ENCODE measurements around the gene SGPP2.
"Not testable (repeated sequence)": the region's sequence is repeated elsewhere in the genome, so short reads cannot be mapped to it uniquely, and the experiment has no call there.

SGPP2 gene

GRCh38 chr2:222584589-222584988, 160.2 kb downstream of the SGPP2 start:
- not testable (repeated sequence) for DNase-seq

DNA sequence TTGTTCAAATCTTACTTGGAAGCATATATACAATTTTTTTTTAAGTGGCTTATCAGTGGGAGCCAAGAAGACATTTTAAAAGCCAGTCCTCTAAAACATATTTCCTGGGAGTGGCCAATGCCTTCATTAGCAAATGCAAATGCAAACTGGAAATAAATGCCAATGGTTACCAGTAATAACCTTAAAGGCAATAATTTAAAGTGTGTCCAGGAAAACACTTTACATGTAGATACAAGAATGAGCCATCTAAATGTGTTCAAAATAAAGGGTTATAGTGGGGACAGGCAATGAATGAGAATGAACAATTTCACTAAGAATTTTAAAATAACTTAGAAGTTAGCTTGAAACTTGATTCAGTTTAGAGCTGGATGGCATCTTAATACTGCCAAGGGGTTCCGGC, 167.3 kb downstream of the SGPP2 start:
- DNase-seq = no peak

GRCh38 chr2:222592176-222592575, 167.8 kb downstream of the SGPP2 start:
- no peak for DNase-seq

DNA sequence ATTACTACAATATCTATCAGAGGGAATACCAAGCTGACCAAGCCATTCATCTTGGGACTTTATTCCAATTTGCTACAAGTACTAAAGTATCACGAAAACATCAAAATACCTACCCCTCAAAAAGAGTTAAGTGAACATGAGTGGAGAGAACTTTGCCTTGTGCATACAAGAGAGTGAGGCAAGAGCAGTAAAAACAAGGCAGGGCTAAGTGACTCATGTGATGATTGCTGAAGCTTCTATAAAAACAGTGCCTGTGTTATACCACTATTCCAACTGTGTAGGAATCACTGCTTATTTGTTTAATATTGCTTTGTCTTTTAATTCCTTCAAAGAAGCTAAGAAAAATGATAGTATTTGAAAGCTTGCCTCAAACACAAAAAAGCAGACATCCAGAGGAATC, 170.3 kb downstream of the SGPP2 start:
- DNase-seq = no peak

DNA sequence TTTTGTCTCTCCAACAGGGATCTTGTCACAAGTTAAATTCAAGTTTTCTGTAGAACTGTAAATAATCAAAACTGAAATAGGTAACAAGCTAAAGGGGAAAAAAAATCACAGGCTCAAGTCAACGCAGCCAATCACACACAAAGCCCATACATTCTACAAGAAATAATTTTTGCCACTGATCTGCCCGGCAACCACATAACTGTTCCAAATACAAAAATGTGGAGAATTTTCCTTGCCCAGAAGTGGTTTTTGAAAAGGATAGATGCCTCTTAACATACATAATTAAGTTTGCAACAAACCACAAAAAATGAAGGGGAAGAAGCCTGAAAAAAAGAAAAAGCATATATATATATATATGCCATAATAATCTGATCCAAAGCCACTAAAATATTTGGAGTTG, 171.2 kb downstream of the SGPP2 start:
- DNase-seq = no peak

DNA sequence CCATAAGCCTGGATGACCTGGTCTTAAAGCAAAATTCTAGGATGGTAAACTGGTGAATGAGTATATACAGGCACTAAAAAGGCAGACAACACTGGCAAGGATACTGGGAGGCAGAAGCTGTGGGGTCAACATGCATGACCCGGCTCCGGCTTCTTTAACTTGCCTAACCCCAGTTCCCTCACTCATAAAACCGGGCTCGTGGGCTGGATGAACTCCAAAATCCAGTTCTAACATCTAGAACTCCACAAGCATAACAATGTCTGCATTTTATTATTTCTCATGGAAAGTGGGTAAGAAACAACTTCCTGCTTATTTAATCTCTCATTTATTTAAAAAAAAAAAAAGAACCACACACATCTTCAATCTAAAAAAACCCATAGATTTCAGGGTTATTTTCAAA, 174.3 kb downstream of the SGPP2 start:
- no peak for DNase-seq

DNA sequence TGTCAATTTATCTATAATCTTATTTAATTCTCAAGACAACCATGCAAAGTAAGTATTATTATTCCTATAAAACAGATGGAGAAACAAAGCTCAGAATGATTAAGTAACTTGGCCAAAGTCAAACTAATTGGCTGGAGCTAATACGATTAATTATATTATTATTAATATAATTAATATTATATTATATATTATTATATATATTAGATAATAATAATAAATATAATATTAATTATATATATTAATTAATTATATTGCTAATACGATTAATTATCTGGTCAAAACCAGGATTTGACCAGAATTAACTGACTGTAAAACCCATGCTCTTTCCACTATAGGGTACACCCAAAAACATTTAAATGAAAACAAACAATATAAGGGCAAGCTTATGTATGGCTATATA, 179.2 kb downstream of the SGPP2 start:
- DNase-seq = no peak

DNA sequence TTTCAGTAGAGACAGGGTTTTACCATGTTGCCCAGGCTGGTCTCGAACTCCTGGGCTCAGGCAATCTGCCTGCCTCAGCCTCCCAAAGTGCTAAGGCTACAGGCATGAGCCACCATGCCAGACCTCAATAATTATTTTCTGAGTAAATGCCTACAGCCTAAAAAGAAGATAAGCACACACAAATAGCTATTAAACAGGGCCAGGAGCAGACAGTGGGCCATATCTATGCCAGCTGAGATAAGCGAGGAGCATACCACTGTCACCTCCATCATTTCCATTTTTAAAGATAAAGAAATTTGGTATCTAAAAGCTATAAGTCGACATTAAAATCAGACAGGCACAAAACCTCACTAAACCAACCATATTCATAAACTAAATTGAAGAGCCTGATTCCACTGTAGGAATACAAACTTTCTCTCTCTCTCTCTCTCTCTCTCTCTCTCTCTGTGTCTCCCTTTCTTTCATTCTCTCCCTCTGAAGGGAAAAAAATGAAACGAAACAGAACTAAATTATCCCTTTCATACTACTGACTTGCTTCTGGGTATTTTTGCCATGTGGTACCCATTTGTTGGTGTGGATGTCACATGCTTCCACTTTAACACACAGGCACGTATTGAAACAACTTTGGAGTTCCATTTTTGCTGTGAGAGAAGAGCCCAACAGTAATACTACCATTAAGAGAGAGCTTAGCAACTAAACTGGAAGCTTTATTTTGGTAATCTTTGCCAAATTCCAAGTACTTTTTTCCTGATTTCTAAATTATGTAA, 180.6 kb downstream of the SGPP2 start:
- DNase-seq = no peak

DNA sequence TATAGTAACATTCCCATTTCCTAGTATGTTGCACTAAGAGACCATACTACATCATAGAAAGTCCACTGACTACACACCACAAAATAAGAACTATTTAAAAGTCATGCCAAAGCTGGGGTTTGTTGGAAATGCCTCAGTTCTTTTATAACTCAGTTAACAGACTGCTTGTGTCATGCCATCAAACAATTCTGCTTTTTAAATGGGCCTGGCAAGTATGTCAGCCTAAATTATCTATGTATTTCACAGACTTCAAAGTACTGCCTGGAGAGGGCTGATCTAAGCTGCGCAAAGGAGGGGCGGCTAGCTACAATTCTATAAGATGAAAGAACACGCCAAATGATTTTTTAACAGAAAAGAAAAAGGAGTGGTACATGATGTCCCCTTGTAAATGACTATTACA, 182.0 kb downstream of the SGPP2 start:
- DNase-seq = no peak

DNA sequence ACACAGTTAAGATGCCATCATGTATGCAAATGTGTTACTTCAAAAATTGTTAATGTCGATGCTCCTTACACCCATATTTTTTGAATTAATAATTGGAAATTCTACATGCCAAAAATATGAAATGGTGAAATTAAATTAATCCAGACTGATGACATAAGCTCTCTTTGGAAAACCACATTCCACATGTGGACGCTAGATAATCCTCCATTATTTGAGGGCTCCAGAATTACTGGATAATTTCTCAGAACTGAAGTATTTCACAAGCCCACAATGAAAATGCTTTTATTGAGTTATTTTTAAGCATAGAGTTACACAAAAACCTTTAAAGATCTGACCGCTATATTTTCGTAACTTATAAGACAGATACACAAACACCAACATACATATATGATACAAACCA, 183.7 kb downstream of the SGPP2 start:
- DNase-seq = no peak

DNA sequence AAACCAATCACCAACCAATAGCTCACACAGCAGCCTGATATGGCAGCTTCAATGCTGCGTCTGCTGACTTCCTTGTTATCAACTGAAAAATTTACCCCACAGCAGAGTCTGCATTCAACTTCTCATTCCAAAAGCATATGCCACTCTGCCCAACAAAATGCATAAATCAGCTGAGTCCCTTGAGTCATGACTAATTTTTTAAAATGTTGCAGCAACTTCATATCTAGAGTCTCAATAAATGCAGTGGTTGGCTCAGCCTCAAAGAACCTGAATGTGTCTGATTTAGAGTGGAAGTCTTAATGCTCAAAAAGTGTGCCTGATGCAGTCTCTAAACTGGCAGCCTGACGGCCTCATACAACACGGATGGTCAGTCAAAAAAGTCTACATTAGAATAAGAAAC, 185.0 kb downstream of the SGPP2 start:
- DNase-seq = no peak

Data from stimulated activated CD4-positive, alpha-beta T cell treated with anti-CD3 and anti-CD28 coated beads, Interleukin-4, amount 100 ng/mL, for 4 hours (primary cell).